ENCODE measurements around the gene BGLAP.

Gene BGLAP

GRCh38 chr1:156194300-156194652, 47.7 kb upstream of the BGLAP start:
- H3K4me1 ChIP-seq (ENCODE audit: insufficient read depth, low read length), result peaks cover 33% of the 10 kb centered on the region
- peak overlapping the region; percentile 98 for H3K4me2 ChIP-seq (ENCODE audit: insufficient read depth, low read length)
- no peak for TF ChIP-seq CTCF (IDR thresholded peaks at IDR 0.05; ENCODE audit: borderline replicate concordance, extremely low read depth, low read length, poor library complexity, severe bottlenecking)
- no peak for TF ChIP-seq EZH2 (IDR thresholded peaks at IDR 0.05; ENCODE audit: borderline replicate concordance, low read depth, low read length, severe bottlenecking)
- peak overlapping the region; percentile 75 for H2AFZ ChIP-seq (ENCODE audit: low read depth, low read length)
- H3K27me3 ChIP-seq (ENCODE audit: insufficient read depth, low read length, poor library complexity), result no peaks in the 10 kb centered on the region
- ATAC-seq (ENCODE audit: insufficient read depth, low read depth) (no peak), DNase-seq (no peak)
- peak overlapping the region; percentile 71 for H3K9ac ChIP-seq (ENCODE audit: low read depth, low read length)
- peaks cover 13% of the 10 kb centered on the region; the same call in 1 of the 2 replicates for H4K20me1 ChIP-seq (ENCODE audit: insufficient read depth, low read length)
- peak overlapping the region; percentile 71 to 93 for H3K4me3 ChIP-seq (ENCODE audit: low read depth in 1 of 2, low read length in 2 of 2)
- H3K9me3 ChIP-seq (ENCODE audit: insufficient read depth, low read length, severe bottlenecking), result no peaks in the 10 kb centered on the region
- peak overlapping the region; percentile 75 for H3K27ac ChIP-seq (ENCODE audit: low read length)
- peaks cover 22% of the 10 kb centered on the region for H3K36me3 ChIP-seq (ENCODE audit: insufficient read depth, low read length)
- peaks cover 50% of the 10 kb centered on the region for H3K79me2 ChIP-seq (ENCODE audit: insufficient read depth, low read length)

GRCh38 chr1:156195853-156196252, 46.1 kb upstream of the BGLAP start:
- Histone ChIP-seq H3K79me2 (ENCODE audit: insufficient read depth, low read length) (peaks cover 53% of the 10 kb centered on the region), H2AFZ (ENCODE audit: low read depth, low read length) (no peak overlapping the region), H3K27me3 (ENCODE audit: insufficient read depth, low read length, poor library complexity) (no peaks in the 10 kb centered on the region), H3K36me3 (ENCODE audit: insufficient read depth, low read length) (peaks cover 38% of the 10 kb centered on the region), H3K4me3 (ENCODE audit: low read depth in 1 of 2, low read length in 2 of 2) (no peak overlapping the region), H3K9me3 (ENCODE audit: insufficient read depth, low read length, severe bottlenecking) (no peaks in the 10 kb centered on the region), H4K20me1 (ENCODE audit: insufficient read depth, low read length) (peaks cover 13% of the 10 kb centered on the region; the same call in 1 of the 2 replicates), H3K9ac (ENCODE audit: low read depth, low read length) (no peak overlapping the region), H3K27ac (ENCODE audit: low read length) (no peak overlapping the region), H3K4me1 (ENCODE audit: insufficient read depth, low read length) (peaks cover 33% of the 10 kb centered on the region), H3K4me2 (ENCODE audit: insufficient read depth, low read length) (peak overlapping the region; percentile 98; the same call in 1 of the 2 replicates)
- TF ChIP-seq EZH2 (IDR thresholded peaks at IDR 0.05; ENCODE audit: borderline replicate concordance, low read depth, low read length, severe bottlenecking), result no peak
- TF ChIP-seq CTCF (IDR thresholded peaks at IDR 0.05; ENCODE audit: borderline replicate concordance, extremely low read depth, low read length, poor library complexity, severe bottlenecking), result no peak
- no peak for ATAC-seq (ENCODE audit: insufficient read depth, low read depth)
- DNase-seq, result no peak

GRCh38 chr1:156196445-156196844, 45.5 kb upstream of the BGLAP start:
- Histone ChIP-seq H3K27me3 (ENCODE audit: insufficient read depth, low read length, poor library complexity) (no peaks in the 10 kb centered on the region), H3K79me2 (ENCODE audit: insufficient read depth, low read length) (peaks cover 54% of the 10 kb centered on the region), H3K27ac (ENCODE audit: low read length) (no peak overlapping the region), H3K9me3 (ENCODE audit: insufficient read depth, low read length, severe bottlenecking) (no peaks in the 10 kb centered on the region), H3K4me3 (ENCODE audit: low read depth in 1 of 2, low read length in 2 of 2) (no peak overlapping the region), H3K4me1 (ENCODE audit: insufficient read depth, low read length) (peaks cover 33% of the 10 kb centered on the region), H3K9ac (ENCODE audit: low read depth, low read length) (no peak overlapping the region), H3K4me2 (ENCODE audit: insufficient read depth, low read length) (peak overlapping the region; percentile 98; the same call in 1 of the 2 replicates), H2AFZ (ENCODE audit: low read depth, low read length) (no peak overlapping the region), H3K36me3 (ENCODE audit: insufficient read depth, low read length) (peaks cover 38% of the 10 kb centered on the region), H4K20me1 (ENCODE audit: insufficient read depth, low read length) (peaks cover 13% of the 10 kb centered on the region; the same call in 1 of the 2 replicates)
- no peak for TF ChIP-seq CTCF (IDR thresholded peaks at IDR 0.05; ENCODE audit: borderline replicate concordance, extremely low read depth, low read length, poor library complexity, severe bottlenecking)
- no peak for TF ChIP-seq EZH2 (IDR thresholded peaks at IDR 0.05; ENCODE audit: borderline replicate concordance, low read depth, low read length, severe bottlenecking)
- ATAC-seq (ENCODE audit: insufficient read depth, low read depth), result no peak
- DNase-seq, result no peak

Measured in DND-41 (cell line).